GM04503 (cell line): ENCODE results near the gene PLCL1.

Source experiments
- DNase-seq: peaks from one replicate; pipeline ENCODE4 v3.0.0-alpha.2; 2012; ENCODE audit warnings: low read depth

The PLCL1 gene

GRCh38 chr2:197888321-197888720 lies 83.9 kb downstream of the PLCL1 start:
- DNase-seq = no peak

GRCh38 chr2:197889041-197889440 lies 84.6 kb downstream of the PLCL1 start:
- DNase-seq = no peak

- DNase-seq = no peak
Measured at GRCh38 chr2:197890168-197890567, 85.8 kb downstream of the PLCL1 start.

GRCh38 chr2:197891897-197892442 lies 87.6 kb downstream of the PLCL1 start:
- DNase-seq = no peak

- no peak for DNase-seq
Measured at GRCh38 chr2:197893403-197894177, 89.2 kb downstream of the PLCL1 start.

GRCh38 chr2:197894751-197895274 lies 90.4 kb downstream of the PLCL1 start:
- no peak for DNase-seq

- no peak for DNase-seq
Measured at GRCh38 chr2:197897960-197898678, 93.7 kb downstream of the PLCL1 start.

- DNase-seq = no peak
Measured at GRCh38 chr2:197904446-197904845, 100.1 kb downstream of the PLCL1 start.

GRCh38 chr2:197908156-197908555 lies 103.8 kb downstream of the PLCL1 start:
- DNase-seq = no peak

- peak; percentile 86 for DNase-seq
Measured at GRCh38 chr2:197908990-197909776, 104.8 kb downstream of the PLCL1 start.

GRCh38 chr2:197911667-197912066 lies 107.3 kb downstream of the PLCL1 start:
- no peak for DNase-seq

GRCh38 chr2:197913084-197913483 lies 108.7 kb downstream of the PLCL1 start:
- no peak for DNase-seq

GRCh38 chr2:197914778-197915177 lies 110.4 kb downstream of the PLCL1 start:
- DNase-seq = no peak

GRCh38 chr2:197915548-197916265 lies 111.3 kb downstream of the PLCL1 start:
- DNase-seq = peak; percentile 81

GRCh38 chr2:197919487-197919886 lies 115.1 kb downstream of the PLCL1 start:
- no peak for DNase-seq

- DNase-seq = no peak
Measured at GRCh38 chr2:197920088-197920487, 115.7 kb downstream of the PLCL1 start.

GRCh38 chr2:197920592-197921201 lies 116.3 kb downstream of the PLCL1 start:
- DNase-seq = no peak

GRCh38 chr2:197924483-197924882 lies 120.1 kb downstream of the PLCL1 start:
- no peak for DNase-seq

GRCh38 chr2:197925204-197925603 lies 120.8 kb downstream of the PLCL1 start:
- DNase-seq = no peak

GRCh38 chr2:197925976-197926375 lies 121.6 kb downstream of the PLCL1 start:
- DNase-seq = no peak

GRCh38 chr2:197926673-197927072 lies 122.3 kb downstream of the PLCL1 start:
- no peak for DNase-seq
